Measurements from ENCODE around the gene SCN5A.

- TF ChIP-seq, protein P1, sequence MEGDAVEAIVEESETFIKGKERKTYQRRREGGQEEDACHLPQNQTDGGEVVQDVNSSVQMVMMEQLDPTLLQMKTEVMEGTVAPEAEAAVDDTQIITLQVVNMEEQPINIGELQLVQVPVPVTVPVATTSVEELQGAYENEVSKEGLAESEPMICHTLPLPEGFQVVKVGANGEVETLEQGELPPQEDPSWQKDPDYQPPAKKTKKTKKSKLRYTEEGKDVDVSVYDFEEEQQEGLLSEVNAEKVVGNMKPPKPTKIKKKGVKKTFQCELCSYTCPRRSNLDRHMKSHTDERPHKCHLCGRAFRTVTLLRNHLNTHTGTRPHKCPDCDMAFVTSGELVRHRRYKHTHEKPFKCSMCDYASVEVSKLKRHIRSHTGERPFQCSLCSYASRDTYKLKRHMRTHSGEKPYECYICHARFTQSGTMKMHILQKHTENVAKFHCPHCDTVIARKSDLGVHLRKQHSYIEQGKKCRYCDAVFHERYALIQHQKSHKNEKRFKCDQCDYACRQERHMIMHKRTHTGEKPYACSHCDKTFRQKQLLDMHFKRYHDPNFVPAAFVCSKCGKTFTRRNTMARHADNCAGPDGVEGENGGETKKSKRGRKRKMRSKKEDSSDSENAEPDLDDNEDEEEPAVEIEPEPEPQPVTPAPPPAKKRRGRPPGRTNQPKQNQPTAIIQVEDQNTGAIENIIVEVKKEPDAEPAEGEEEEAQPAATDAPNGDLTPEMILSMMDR (IDR thresholded peaks at IDR 0.05; ENCODE audit: low read length), result no peak
- no peak for TF ChIP-seq EZH2 (optimal IDR thresholded peaks at IDR 0.05; ENCODE audit: low read depth, low read length)
Measured at GRCh38 chr3:38579141-38579540, 70.3 kb downstream of the SCN5A start.

Data from MM.1S (cell line).